ENCODE results near the gene CPED1.

The CPED1 gene

GRCh38 chr7:120998520-120998919 is 10.0 kb downstream of the CPED1 start:
- Histone ChIP-seq H3K4me1 (ENCODE audit: low read length) (peaks cover 46% of the 10 kb centered on the region), H2AFZ (ENCODE audit: low read length) (no peak overlapping the region), H3K4me2 (ENCODE audit: low read depth, low read length) (peak overlapping the region; percentile 49; the same call in 1 of the 2 replicates), H3F3A (ENCODE audit: insufficient read depth, low read length) (peaks cover 19% of the 10 kb centered on the region; the same call in 1 of the 2 replicates), H3K4me3 (ENCODE audit: low read length) (no peak overlapping the region), H3K79me2 (ENCODE audit: low read length) (no peaks in the 10 kb centered on the region), H4K20me1 (ENCODE audit: insufficient read depth, low read length) (no peaks in the 10 kb centered on the region), H3K9ac (ENCODE audit: low read length) (no peak overlapping the region), H3K27me3 (replicated peaks; ENCODE audit: insufficient read depth, low read length) (no peaks in the 10 kb centered on the region), H3K9me2 (replicated peaks; ENCODE audit: insufficient read depth, low read length) (no peaks in the 10 kb centered on the region), H3K36me3 (replicated peaks; ENCODE audit: insufficient read depth, low read length) (no peaks in the 10 kb centered on the region), H3K9me3 (replicated peaks; ENCODE audit: insufficient read depth, low read length) (no peaks in the 10 kb centered on the region), H3K27ac (ENCODE audit: low read length) (peak overlapping the region; percentile 62; the same call in 1 of the 2 replicates)
- TF ChIP-seq CTCF (IDR thresholded peaks at IDR 0.05; ENCODE audit: low read length) (no peak), EZH2phosphoT487 (IDR thresholded peaks at IDR 0.05; ENCODE audit: low read length) (no peak), EZH2 (optimal IDR thresholded peaks at IDR 0.05; ENCODE audit: low read depth, low read length) (no peak)
- DNase-seq, result no peak

GRCh38 chr7:120998996-120999565 is 10.6 kb downstream of the CPED1 start:
- Histone ChIP-seq H3K79me2 (ENCODE audit: low read length) (no peaks in the 10 kb centered on the region), H3K27me3 (replicated peaks; ENCODE audit: insufficient read depth, low read length) (no peaks in the 10 kb centered on the region), H3K9ac (ENCODE audit: low read length) (no peak overlapping the region), H2AFZ (ENCODE audit: low read length) (no peak overlapping the region), H3K36me3 (replicated peaks; ENCODE audit: insufficient read depth, low read length) (no peaks in the 10 kb centered on the region), H3K9me2 (replicated peaks; ENCODE audit: insufficient read depth, low read length) (no peaks in the 10 kb centered on the region), H3K4me1 (ENCODE audit: low read length) (peaks cover 46% of the 10 kb centered on the region), H3K27ac (ENCODE audit: low read length) (no peak overlapping the region; the same call in 1 of the 2 replicates), H3K9me3 (replicated peaks; ENCODE audit: insufficient read depth, low read length) (no peaks in the 10 kb centered on the region), H3F3A (ENCODE audit: insufficient read depth, low read length) (peaks cover 19% of the 10 kb centered on the region; the same call in 1 of the 2 replicates), H3K4me2 (ENCODE audit: low read depth, low read length) (peak overlapping the region; percentile 49), H4K20me1 (ENCODE audit: insufficient read depth, low read length) (no peaks in the 10 kb centered on the region), H3K4me3 (ENCODE audit: low read length) (no peak overlapping the region)
- no peak for TF ChIP-seq CTCF (IDR thresholded peaks at IDR 0.05; ENCODE audit: low read length)
- TF ChIP-seq EZH2phosphoT487 (IDR thresholded peaks at IDR 0.05; ENCODE audit: low read length), result no peak
- no peak for TF ChIP-seq EZH2 (optimal IDR thresholded peaks at IDR 0.05; ENCODE audit: low read depth, low read length)
- DNase-seq, result no peak

GRCh38 chr7:121000081-121000983 is 11.8 kb downstream of the CPED1 start:
- Histone ChIP-seq H4K20me1 (ENCODE audit: insufficient read depth, low read length) (no peaks in the 10 kb centered on the region), H3K4me3 (ENCODE audit: low read length) (no peak overlapping the region), H3K9me2 (replicated peaks; ENCODE audit: insufficient read depth, low read length) (no peaks in the 10 kb centered on the region), H3K4me2 (ENCODE audit: low read depth, low read length) (peak overlapping the region; percentile 22; the same call in 1 of the 2 replicates), H3K36me3 (replicated peaks; ENCODE audit: insufficient read depth, low read length) (no peaks in the 10 kb centered on the region), H2AFZ (ENCODE audit: low read length) (no peak overlapping the region), H3K9ac (ENCODE audit: low read length) (no peak overlapping the region), H3K27me3 (replicated peaks; ENCODE audit: insufficient read depth, low read length) (no peaks in the 10 kb centered on the region), H3K79me2 (ENCODE audit: low read length) (no peaks in the 10 kb centered on the region), H3K4me1 (ENCODE audit: low read length) (peaks cover 41% of the 10 kb centered on the region), H3F3A (ENCODE audit: insufficient read depth, low read length) (peaks cover 19% of the 10 kb centered on the region; the same call in 1 of the 2 replicates), H3K9me3 (replicated peaks; ENCODE audit: insufficient read depth, low read length) (no peaks in the 10 kb centered on the region), H3K27ac (ENCODE audit: low read length) (no peak overlapping the region)
- no peak for TF ChIP-seq EZH2 (optimal IDR thresholded peaks at IDR 0.05; ENCODE audit: low read depth, low read length)
- TF ChIP-seq EZH2phosphoT487 (IDR thresholded peaks at IDR 0.05; ENCODE audit: low read length), result no peak
- TF ChIP-seq CTCF (IDR thresholded peaks at IDR 0.05; ENCODE audit: low read length), result no peak
- peak; percentile 39 for DNase-seq
